Measurements from ENCODE around the gene FOXD3.

The FOXD3 gene

DNA sequence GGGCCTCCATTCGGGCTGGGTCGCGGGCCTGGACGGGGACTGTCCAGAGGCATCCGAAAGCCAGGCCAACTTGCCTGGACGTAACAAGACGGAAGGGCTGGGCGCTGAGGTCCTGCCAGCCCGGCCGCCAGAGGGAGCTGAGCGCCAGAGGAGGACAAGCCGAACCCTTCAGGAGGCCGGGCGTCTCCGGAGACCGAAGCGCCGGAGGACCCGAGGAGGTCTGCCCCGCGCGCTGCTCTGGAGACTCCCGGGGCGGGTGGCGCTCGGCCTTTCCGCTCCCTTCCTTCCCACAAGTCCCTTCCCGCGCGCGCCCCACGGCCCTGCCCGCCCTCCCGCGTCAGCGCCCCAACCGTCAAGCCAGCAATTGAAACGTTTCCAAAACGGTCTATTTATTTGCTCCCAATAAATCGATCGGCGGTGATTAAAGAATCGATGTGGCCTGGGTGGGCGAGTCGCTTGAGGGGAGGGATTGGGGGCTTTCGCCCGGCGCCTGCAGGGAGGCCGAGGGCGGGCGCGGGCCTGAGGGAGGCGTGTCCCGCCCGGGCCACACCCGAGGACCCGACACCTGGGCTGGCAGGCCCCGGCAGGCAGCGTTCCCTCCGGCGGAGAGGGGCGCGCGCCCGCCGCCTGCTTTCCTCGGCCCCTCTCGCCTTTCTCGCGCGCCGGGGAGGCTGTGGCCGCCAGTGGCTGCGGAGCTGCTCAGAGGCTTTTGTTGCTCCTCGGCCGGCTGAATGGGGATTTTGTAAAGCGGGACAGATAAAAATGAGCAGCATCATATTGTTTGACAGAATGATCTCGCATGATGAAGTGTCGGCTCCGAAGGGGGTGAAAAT is 5.2 kb upstream of the FOXD3 start:
- Mint-ChIP-seq H3K4me1 (ENCODE audit: low read depth) (peaks cover 31% of the 10 kb centered on the region), H3K27ac (no peak overlapping the region), H3K27me3 (peaks cover 58% of the 10 kb centered on the region), H3K4me3 (peak overlapping the region; percentile 78), H3K9me3 (ENCODE audit: low read depth) (peaks cover 5% of the 10 kb centered on the region), H3K36me3 (peaks cover 6% of the 10 kb centered on the region)

DNA sequence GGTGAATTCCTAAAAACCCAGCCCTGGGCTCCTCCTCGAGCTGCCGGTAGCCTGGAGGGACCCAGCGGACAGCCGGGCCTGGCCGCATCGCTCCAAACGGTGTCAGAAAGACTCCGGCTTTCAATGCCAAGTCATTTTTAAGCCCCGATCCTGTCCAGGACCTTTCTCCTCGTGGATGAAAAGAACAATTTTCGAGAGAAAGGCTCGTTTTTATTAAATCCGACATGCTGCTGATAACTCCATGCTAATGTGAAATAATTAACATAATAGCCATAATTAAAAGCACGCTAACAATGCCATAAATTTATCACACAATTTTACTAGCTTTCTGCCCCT is 4.6 kb upstream of the FOXD3 start:
- Mint-ChIP-seq H3K36me3 (peaks cover 6% of the 10 kb centered on the region), H3K4me3 (peak overlapping the region; percentile 78), H3K4me1 (ENCODE audit: low read depth) (peaks cover 33% of the 10 kb centered on the region), H3K9me3 (ENCODE audit: low read depth) (peaks cover 5% of the 10 kb centered on the region), H3K27ac (no peak overlapping the region), H3K27me3 (peaks cover 57% of the 10 kb centered on the region)

DNA sequence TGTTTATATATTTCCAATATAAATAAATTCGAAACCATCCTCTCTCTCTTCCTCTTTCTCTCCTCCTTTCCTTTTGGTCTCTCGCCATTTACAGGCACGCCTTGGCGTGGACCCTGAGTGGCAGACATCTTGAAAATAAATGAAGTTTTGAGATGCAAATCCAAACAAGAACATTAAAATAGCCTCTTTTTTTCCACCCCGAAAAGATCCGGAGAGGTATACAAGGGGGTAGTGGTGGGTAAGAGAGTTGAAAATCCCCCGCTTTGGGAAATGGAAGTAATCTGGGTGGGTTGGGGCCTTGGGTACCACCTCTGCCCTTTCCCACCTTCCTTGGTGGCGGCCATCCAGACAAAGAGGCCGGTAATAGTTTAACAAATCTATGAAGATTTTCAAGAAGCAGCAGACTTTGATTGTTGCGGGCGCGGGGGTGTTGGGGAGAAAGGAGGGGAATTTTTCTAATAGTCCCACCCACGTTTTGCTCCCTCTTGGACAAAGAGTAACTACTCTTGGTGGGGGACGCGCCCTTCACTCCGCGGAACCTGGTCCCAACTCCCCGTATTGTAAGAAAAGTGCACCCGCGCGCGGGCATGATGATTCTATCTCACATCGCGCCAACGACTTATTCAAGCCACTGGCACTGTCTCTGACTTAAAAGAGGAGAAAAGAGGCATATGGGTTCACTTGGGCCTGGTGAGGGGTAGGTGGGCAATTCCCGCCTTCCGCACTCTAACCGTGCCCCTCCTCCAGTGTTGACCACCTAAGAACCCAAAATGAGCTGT is 4.0 kb upstream of the FOXD3 start:
- Mint-ChIP-seq H3K4me1 (ENCODE audit: low read depth) (peaks cover 33% of the 10 kb centered on the region), H3K27ac (no peak overlapping the region), H3K36me3 (peaks cover 6% of the 10 kb centered on the region), H3K9me3 (ENCODE audit: low read depth) (peaks cover 5% of the 10 kb centered on the region), H3K4me3 (peak overlapping the region; percentile 78), H3K27me3 (peaks cover 54% of the 10 kb centered on the region)

DNA sequence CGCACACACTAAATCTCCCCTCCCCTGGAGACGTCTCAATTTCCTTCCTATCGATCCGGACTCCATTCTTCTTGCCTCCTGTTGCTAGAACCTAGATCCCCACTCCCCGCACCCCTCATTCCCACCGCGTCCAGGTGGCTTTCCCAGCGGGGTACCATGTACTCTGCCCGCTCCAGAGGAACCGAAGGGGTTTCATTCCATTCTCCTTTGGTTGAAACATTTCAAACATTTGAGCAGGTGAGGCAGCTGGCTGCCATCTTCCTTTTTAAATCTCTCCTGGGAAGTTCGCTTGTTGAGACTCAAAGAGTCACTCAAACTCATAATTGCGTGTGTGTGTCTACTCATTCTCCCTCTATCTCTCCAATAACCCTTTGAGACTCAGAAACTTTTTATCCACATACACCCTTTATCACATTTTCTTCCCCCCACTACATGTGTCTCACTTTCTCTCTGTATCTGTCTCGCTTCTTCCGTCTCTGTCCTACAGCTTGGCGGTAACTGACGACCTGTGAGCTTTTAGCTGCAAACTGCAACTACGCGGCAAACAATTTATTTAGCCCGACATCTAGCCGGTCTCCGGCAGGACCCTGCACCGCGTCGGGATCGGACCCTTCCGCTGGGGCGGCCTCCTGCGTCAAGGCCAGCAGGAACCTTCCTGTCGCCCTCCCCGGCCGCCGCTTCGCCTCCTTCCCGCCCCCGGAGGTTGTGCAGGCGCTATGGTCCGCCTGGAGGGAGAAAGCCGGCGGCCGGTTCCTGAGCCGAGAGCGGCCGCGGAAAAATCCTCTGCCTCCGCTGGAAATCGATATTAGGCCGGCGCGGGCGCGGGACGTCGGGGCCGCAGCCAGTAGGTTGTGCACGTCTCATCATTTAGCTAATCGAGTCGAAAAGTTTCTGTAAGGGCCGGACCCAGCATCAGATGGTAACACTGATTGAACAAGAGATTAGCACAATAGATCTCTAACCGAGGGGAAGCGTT is 3.0 kb upstream of the FOXD3 start:
- H3K36me3 Mint-ChIP-seq, result peaks cover 6% of the 10 kb centered on the region
- H3K9me3 Mint-ChIP-seq (ENCODE audit: low read depth), result peaks cover 5% of the 10 kb centered on the region
- H3K27ac Mint-ChIP-seq, result peak overlapping the region; percentile 22
- H3K4me3 Mint-ChIP-seq, result peak overlapping the region; percentile 42
- H3K4me1 Mint-ChIP-seq (ENCODE audit: low read depth), result peaks cover 33% of the 10 kb centered on the region
- H3K27me3 Mint-ChIP-seq, result peaks cover 48% of the 10 kb centered on the region

DNA sequence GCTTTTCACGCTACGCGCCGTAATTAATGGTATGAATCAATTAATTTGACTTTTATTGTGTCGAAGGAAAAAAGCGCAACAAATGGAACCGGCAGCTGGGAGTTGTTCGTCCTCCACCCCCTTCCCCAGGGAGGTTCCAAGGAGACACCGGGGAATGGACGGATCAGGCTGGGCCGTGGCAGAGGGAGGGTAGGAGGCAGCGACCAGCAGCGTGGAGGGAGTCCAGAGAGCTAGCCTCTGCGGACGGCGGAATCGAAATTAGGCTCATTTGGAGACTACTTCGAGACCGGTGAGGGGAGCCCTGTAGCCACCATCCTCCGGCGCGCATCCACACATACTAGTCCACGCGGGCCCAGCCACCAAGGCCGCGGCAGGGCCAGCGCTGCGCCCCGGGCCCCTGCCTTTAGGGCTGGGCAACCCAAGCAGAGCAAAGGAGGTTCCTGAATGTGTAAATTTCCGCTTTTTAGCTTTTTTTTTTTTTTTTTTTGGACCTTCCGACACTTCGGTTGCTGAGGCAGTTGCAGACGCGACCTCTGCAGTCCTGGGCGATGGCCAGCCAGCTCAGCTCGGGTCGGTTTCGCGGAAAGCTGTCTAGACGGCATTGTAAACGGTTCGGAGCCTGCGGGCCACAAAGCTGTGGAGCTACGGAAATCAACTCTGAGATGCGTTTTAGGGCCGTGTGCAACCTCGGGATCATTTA is 2.2 kb upstream of the FOXD3 start:
- peaks cover 5% of the 10 kb centered on the region for H3K9me3 Mint-ChIP-seq (ENCODE audit: low read depth)
- H3K4me3 Mint-ChIP-seq, result peak overlapping the region; percentile 42
- H3K27ac Mint-ChIP-seq, result peak overlapping the region; percentile 55

DNA sequence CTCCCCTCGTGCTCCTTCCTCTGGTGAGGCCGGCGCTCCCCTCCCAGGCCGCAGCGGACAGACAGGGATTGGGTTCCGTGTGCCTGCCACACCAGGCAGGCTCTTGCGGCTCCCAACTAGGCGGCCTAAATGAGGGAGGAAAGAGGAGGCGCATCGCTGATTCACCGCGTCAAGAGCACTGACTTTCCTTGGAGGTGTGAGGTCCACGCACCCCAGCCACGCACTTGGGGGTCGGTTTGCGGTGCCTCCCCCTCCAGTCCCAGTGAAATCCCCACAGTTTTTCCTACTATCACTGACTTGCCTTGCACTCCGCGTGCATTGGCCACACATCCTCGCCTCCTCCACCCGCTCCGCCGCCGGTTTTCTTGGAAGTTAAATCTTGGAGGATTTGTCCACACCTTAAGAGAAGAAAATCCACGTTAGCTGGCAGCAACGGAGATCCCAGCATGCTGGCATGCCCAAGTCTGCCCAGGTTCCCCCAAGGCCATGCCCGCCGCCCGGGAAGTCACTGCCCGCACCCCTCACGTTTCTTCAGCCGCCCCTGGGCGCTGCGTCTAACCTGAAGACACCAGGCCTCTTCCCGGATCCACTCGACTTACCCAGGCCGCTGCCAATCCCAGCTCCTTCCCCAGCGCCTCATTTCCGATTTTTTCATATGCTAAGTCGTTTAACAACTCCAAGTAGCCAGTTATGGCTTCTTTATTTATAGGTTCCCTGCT is 1.1 kb upstream of the FOXD3 start:
- Mint-ChIP-seq H3K27ac (peak overlapping the region; percentile 58), H3K27me3 (peaks cover 44% of the 10 kb centered on the region), H3K9me3 (ENCODE audit: low read depth) (peaks cover 5% of the 10 kb centered on the region), H3K4me3 (peak overlapping the region; percentile 85), H3K4me1 (ENCODE audit: low read depth) (peaks cover 36% of the 10 kb centered on the region), H3K36me3 (peaks cover 6% of the 10 kb centered on the region)

More for the DNA sequence above, 2.2 kb upstream of the FOXD3 start:
- Mint-ChIP-seq H3K27me3 (peaks cover 45% of the 10 kb centered on the region), H3K36me3 (peaks cover 6% of the 10 kb centered on the region), H3K4me1 (ENCODE audit: low read depth) (peaks cover 37% of the 10 kb centered on the region)

DNA sequence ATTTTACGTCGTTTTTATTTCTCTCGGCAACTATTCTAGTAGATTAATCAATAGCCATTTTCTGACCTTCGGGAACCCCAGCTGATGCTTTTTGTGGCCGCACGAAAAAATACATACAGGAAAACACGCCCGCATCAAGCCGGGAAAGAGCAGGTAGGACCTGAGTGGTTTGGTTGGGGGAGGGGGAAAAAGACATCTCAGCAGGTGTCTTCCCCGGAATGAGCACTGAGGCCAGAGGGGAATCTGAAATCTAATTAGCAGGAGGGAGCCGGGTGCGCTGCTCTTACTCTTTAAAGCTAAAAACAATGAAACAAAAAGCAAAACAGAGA is 618 bp upstream of the FOXD3 start:
- peak overlapping the region; percentile 58 for H3K27ac Mint-ChIP-seq
- H3K4me3 Mint-ChIP-seq, result peak overlapping the region; percentile 85
- H3K27me3 Mint-ChIP-seq, result peaks cover 44% of the 10 kb centered on the region
- H3K4me1 Mint-ChIP-seq (ENCODE audit: low read depth), result peaks cover 35% of the 10 kb centered on the region
- peaks cover 5% of the 10 kb centered on the region for H3K9me3 Mint-ChIP-seq (ENCODE audit: low read depth)
- H3K36me3 Mint-ChIP-seq, result peaks cover 6% of the 10 kb centered on the region

DNA sequence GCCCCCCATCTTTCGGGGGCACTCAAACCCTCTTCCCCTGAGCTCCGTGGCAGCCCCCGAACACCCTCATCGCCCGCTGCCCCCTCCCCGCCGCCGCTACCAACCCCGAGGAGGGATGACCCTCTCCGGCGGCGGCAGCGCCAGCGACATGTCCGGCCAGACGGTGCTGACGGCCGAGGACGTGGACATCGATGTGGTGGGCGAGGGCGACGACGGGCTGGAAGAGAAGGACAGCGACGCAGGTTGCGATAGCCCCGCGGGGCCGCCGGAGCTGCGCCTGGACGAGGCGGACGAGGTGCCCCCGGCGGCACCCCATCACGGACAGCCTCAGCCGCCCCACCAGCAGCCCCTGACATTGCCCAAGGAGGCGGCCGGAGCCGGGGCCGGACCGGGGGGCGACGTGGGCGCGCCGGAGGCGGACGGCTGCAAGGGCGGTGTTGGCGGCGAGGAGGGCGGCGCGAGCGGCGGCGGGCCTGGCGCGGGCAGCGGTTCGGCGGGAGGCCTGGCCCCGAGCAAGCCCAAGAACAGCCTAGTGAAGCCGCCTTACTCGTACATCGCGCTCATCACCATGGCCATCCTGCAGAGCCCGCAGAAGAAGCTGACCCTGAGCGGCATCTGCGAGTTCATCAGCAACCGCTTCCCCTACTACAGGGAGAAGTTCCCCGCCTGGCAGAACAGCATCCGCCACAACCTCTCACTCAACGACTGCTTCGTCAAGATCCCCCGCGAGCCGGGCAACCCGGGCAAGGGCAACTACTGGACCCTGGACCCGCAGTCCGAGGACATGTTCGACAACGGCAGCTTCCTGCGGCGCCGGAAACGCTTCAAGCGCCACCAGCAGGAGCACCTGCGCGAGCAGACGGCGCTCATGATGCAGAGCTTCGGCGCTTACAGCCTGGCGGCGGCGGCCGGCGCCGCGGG is 837 bp downstream of the FOXD3 start:
- peaks cover 44% of the 10 kb centered on the region for H3K27me3 Mint-ChIP-seq
- H3K4me3 Mint-ChIP-seq, result peak overlapping the region; percentile 80
- H3K27ac Mint-ChIP-seq, result no peak overlapping the region

DNA sequence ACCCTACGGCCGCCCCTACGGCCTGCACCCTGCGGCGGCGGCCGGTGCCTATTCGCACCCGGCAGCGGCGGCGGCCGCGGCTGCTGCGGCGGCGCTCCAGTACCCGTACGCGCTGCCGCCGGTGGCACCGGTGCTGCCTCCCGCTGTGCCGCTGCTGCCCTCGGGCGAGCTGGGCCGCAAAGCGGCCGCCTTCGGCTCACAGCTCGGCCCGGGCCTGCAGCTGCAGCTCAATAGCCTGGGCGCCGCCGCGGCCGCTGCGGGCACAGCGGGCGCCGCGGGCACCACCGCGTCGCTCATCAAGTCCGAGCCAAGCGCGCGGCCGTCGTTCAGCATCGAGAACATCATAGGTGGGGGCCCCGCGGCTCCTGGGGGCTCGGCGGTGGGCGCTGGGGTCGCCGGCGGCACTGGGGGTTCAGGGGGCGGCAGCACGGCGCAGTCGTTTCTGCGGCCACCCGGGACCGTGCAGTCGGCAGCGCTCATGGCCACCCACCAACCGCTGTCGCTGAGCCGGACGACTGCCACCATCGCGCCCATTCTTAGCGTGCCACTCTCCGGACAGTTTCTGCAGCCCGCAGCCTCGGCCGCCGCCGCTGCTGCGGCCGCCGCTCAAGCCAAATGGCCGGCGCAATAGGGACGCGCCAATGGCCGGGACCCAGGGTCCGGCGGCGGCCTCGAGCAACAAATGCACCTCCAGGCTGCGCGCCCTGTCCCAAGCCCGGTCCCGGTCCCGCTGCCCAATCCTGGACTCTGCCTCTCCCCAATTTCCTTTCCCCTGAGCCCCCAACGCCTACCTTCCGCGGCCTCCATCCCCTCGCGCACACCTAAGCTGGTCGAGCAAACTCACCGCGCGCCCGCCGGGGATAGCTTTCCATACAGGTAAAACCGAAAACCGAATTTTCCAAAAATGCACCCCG is 1.8 kb downstream of the FOXD3 start:
- H3K4me3 Mint-ChIP-seq, result peak overlapping the region; percentile 75
- peaks cover 2% of the 10 kb centered on the region for H3K9me3 Mint-ChIP-seq (ENCODE audit: low read depth)
- peaks cover 43% of the 10 kb centered on the region for H3K27me3 Mint-ChIP-seq
- H3K4me1 Mint-ChIP-seq (ENCODE audit: low read depth), result peaks cover 38% of the 10 kb centered on the region
- H3K36me3 Mint-ChIP-seq, result peaks cover 6% of the 10 kb centered on the region
- H3K27ac Mint-ChIP-seq, result no peak overlapping the region

More for the DNA sequence above, 837 bp downstream of the FOXD3 start:
- H3K4me1 Mint-ChIP-seq (ENCODE audit: low read depth), result peaks cover 37% of the 10 kb centered on the region
- H3K36me3 Mint-ChIP-seq, result peaks cover 6% of the 10 kb centered on the region
- H3K9me3 Mint-ChIP-seq (ENCODE audit: low read depth), result peaks cover 5% of the 10 kb centered on the region

DNA sequence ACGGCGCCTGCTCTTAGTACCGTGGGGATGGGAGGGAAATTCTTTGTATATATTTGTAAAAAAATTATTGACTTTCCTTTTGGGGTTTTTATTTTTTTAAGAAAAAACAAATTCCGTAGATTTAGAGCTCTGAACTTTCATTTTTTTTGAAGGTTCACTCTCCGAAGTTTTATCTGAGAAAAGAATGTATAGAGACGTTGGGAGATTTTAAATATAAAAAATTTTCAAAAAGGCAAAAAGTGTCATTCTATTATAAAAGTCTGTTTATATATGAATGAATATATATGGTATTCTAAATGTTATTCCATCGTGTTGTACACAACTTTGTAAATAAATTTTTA is 2.4 kb downstream of the FOXD3 start:
- Mint-ChIP-seq H3K4me3 (peak overlapping the region; percentile 75), H3K27me3 (peaks cover 42% of the 10 kb centered on the region), H3K4me1 (ENCODE audit: low read depth) (peaks cover 37% of the 10 kb centered on the region), H3K36me3 (peaks cover 6% of the 10 kb centered on the region), H3K27ac (no peak overlapping the region), H3K9me3 (ENCODE audit: low read depth) (no peaks in the 10 kb centered on the region)

DNA sequence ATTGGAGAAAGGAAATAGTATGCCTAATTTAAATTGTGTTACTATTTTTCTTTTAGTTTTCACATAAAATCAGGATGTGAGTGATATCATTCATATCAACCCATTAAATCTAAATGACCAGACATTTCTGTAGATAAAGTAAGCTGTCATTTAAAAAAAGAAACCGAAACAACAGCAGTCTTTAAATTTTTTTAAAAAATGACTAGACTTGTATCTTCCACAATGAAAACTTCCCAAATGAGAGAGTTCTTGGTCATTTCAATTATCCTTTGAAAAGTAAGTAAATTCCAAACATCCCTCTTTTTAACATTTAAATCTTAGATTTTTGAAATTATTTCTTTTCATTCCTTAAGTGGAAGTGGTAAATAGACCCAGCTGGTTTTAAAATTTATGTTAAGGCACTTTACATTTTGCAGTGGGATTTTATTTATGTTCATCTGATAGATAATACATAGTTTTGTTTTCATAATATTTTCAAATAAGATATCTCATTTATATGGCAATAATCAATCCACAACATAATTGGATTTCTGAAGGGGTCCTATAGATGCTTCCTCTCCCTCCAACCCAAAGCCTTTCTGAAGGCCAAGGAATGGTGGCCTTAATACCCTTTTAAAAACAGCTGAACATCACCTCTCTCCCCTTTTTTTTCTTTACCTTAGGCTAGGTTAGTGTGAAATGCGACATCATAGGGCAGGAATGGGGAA is 3.1 kb downstream of the FOXD3 start:
- Mint-ChIP-seq H3K9me3 (ENCODE audit: low read depth) (no peaks in the 10 kb centered on the region), H3K4me1 (ENCODE audit: low read depth) (peaks cover 36% of the 10 kb centered on the region), H3K27me3 (peaks cover 40% of the 10 kb centered on the region), H3K4me3 (peak overlapping the region; percentile 47), H3K36me3 (peaks cover 6% of the 10 kb centered on the region), H3K27ac (no peak overlapping the region)

DNA sequence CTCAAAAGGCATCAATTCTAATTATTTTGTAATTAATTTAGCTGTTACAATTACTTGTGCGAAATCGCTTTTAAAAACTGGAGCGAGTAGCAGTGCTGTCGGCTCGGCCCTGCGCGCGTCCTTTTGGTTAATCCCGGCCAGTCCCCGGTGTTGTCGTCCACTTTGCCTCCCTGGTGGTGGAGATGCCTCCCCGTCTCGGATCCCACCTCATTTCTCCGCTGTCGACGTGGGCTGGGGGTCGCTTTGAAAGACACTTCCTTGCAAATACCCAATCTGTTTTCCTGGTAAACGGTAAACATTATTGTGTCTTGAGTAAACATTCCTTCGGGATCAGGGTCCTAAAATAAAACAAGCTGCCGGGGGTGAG is 3.7 kb downstream of the FOXD3 start:
- H3K4me3 Mint-ChIP-seq, result peak overlapping the region; percentile 23
- H3K9me3 Mint-ChIP-seq (ENCODE audit: low read depth), result no peaks in the 10 kb centered on the region
- H3K27ac Mint-ChIP-seq, result peak overlapping the region; percentile 66
- peaks cover 6% of the 10 kb centered on the region for H3K36me3 Mint-ChIP-seq
- peaks cover 38% of the 10 kb centered on the region for H3K4me1 Mint-ChIP-seq (ENCODE audit: low read depth)
- peaks cover 45% of the 10 kb centered on the region for H3K27me3 Mint-ChIP-seq
